SK-N-SH treated with all-trans-retinoic acid at 6 μM for 48 hours (cell line): ENCODE measurements around the gene SEC31A.

Source experiments
- BACH2 ChIP-seq: fragments of 250-450 bp; sonication (Bioruptor Pico); IDR thresholded peaks from 2 replicates; pipeline ENCODE4 v1.9.0; 2021; ENCODE audit warnings: mild to moderate bottlenecking, borderline replicate concordance
- GLIS3 ChIP-seq: fragments of 250-450 bp; sonication (Bioruptor Pico); IDR thresholded peaks from 2 replicates; pipeline ENCODE4 v1.5.0; 2020; ENCODE audit warnings: mild to moderate bottlenecking, moderate library complexity
- SNAI2 ChIP-seq: fragments of 250-450 bp; sonication (Bioruptor Pico); IDR thresholded peaks from 2 replicates; pipeline ENCODE4 v1.5.0; 2020; ENCODE audit warnings: mild to moderate bottlenecking, moderate library complexity
- ZFP3 ChIP-seq: fragments of 250-450 bp; sonication (Bioruptor Pico); IDR thresholded peaks from 2 replicates; pipeline ENCODE4 v1.5.0; 2020; ENCODE audit warnings: mild to moderate bottlenecking, moderate library complexity
- ZFP30 ChIP-seq: fragments of 450-650 bp; formaldehyde crosslinking; IDR thresholded peaks from 2 replicates; pipeline ENCODE4 v1.5.0; 2022; ENCODE audit warnings: mild to moderate bottlenecking, moderate library complexity
- TF ChIP-seq, protein P1 (sequence below): fragments of 250-450 bp; sonication (Bioruptor Pico); IDR thresholded peaks from 2 replicates; pipeline ENCODE4 v1.8.0; 2021; ENCODE audit warnings: low read depth, mild to moderate bottlenecking, moderate library complexity, borderline replicate concordance

DNA sequence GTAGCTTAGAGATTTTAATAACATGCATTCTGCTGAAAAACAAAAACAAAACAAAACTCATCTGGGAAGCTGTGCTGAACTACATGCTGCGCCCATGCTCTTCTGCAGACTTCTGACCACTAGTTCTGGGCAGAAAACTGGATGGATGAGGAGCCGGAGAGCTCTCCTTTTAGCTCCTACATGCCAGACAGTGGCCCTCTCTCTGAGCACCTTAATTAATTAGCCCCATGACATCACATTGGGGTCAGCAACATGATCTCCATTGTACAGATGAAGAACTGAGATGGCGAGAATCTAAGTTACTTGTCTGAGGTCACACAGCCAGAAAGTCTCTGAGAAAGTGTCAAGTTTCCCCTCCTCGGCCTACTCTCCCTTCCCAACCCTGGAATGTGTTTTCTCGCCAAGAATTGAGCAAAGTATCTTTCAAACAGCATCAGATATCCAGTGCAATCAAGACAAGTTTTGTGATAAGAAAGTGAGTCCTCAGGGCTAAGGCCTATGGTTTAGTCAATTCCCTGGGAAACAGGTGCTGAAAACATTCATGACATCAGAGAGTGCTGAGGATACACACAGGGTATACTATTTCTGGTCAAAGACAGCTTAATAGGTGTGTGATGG is 113.9 kb downstream of the SEC31A start:
- TF ChIP-seq ZFP3 (CRISPR knock-in tag) = peak; percentile 87
- no peak for TF ChIP-seq BACH2 (CRISPR knock-in tag)
- TF ChIP-seq SNAI2 (CRISPR knock-in tag) = no peak
- no peak for TF ChIP-seq ZFP30
- TF ChIP-seq, protein P1, sequence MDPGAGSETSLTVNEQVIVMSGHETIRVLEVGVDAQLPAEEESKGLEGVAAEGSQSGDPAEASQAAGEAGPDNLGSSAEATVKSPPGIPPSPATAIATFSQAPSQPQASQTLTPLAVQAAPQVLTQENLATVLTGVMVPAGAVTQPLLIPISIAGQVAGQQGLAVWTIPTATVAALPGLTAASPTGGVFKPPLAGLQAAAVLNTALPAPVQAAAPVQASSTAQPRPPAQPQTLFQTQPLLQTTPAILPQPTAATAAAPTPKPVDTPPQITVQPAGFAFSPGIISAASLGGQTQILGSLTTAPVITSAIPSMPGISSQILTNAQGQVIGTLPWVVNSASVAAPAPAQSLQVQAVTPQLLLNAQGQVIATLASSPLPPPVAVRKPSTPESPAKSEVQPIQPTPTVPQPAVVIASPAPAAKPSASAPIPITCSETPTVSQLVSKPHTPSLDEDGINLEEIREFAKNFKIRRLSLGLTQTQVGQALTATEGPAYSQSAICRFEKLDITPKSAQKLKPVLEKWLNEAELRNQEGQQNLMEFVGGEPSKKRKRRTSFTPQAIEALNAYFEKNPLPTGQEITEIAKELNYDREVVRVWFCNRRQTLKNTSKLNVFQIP = no peak
- TF ChIP-seq GLIS3 (CRISPR knock-in tag) = no peak
